K562 (cell line): Measurements from ENCODE around the gene COL26A1.
A peak's percentile ranks its signal among the peaks of the same experiment; 100 is the strongest.

Experiments
- ZNF311 ChIP-seq: fragments of 250-450 bp; sonication (Bioruptor Pico); IDR thresholded peaks from 2 replicates; pipeline ENCODE4 v1.4.0; 2020; ENCODE audit warnings: mild to moderate bottlenecking, moderate library complexity
- TF ChIP-seq, protein P1 (sequence below), 3 experiments: IDR thresholded peaks in 2 of 3; conservative IDR thresholded peaks in 1 of 3; 2 replicates each; pipeline ENCODE4 v1.5.1; 2011 to 2012; ENCODE audit warnings: low read length in 3 of 3, mild to moderate bottlenecking in 3 of 3, control low read depth in 2 of 3, improper control_type of control experiment in 1 of 3, inconsistent platforms in 1 of 3, low read depth in 1 of 3, mixed read lengths in 1 of 3, moderate library complexity in 1 of 3; ENCODE audit not compliant: insufficient read depth in 2 of 3
- TF ChIP-seq, protein P2 (sequence below): sonication (generic); formaldehyde crosslinking; IDR thresholded peaks from 2 replicates; pipeline ENCODE4 v1.9.0; 2022; ENCODE audit warnings: mild to moderate bottlenecking, missing genetic modification reagents

DNA sequence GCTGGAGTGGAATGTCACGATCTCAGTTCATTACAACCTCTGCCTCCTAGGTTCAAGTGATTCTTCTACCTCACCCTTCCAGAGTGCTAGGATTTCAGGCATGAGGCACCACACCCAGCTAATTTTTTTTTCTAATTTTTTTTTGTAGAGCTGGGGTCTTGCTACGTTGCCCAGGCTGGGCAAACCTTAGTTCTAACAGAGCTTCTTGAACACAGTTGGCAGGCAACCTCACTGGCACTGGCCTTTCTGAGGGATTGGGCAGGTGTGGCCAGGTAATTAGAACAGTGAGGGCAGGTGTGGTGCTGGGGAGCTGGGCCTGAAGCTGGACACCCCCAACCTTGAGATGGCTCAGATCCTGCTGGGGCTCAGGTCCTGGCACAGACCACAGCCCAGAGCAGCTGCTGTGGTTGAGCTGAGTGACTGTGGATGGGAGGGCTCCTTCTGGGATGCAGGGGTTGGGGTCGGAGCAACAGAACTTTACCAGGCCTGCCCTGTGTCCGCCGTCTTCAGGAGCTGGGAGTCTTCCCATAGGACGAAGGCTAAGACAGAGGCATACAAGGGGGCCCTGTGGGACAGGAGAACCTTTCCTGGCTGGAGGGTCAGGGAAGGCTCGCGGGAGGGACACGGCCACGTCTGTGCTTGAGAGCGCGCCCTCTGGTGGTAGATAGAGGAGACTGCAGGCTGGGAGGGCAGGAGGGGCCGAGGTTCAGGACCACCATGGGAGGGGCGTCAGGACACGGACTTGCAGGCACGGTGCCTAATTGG is 48.2 kb downstream of the COL26A1 start:
- TF ChIP-seq ZNF311 (CRISPR knock-in tag), result no peak
- TF ChIP-seq, protein P1, sequence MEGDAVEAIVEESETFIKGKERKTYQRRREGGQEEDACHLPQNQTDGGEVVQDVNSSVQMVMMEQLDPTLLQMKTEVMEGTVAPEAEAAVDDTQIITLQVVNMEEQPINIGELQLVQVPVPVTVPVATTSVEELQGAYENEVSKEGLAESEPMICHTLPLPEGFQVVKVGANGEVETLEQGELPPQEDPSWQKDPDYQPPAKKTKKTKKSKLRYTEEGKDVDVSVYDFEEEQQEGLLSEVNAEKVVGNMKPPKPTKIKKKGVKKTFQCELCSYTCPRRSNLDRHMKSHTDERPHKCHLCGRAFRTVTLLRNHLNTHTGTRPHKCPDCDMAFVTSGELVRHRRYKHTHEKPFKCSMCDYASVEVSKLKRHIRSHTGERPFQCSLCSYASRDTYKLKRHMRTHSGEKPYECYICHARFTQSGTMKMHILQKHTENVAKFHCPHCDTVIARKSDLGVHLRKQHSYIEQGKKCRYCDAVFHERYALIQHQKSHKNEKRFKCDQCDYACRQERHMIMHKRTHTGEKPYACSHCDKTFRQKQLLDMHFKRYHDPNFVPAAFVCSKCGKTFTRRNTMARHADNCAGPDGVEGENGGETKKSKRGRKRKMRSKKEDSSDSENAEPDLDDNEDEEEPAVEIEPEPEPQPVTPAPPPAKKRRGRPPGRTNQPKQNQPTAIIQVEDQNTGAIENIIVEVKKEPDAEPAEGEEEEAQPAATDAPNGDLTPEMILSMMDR (IDR thresholded peaks at IDR 0.05 in 2 of 3, conservative IDR thresholded peaks at IDR 0.05 in 1 of 3; ENCODE audit: insufficient read depth in 2 of 3, low read depth in 1 of 3, low read length in 3 of 3), result peak; percentile 77 to 95 (median 83)
- TF ChIP-seq, protein P2, sequence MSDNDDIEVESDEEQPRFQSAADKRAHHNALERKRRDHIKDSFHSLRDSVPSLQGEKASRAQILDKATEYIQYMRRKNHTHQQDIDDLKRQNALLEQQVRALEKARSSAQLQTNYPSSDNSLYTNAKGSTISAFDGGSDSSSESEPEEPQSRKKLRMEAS (CRISPR knock-in tag), result no peak
